Natural killer cell (primary cell): ENCODE data around the gene LNX2. TPM values are rescaled to one million over a fixed set of nuclear protein-coding genes. Genes with fewer than 3 reads are reported as not detected.
A peak's percentile ranks its signal among the peaks of the same experiment; 100 is the strongest.

ENCODE experiments used
- ATAC-seq, 3 donors: fragments of 150-1000 bp in 2 of 3; fragments of 200-7000 bp in 1 of 3; cut with Tn5 transposase; 1 replicate in 1 of 3; 2 replicates in 2 of 3; pipeline ENCODE4 v1.10.0; 2021; ENCODE audit warnings: mild to moderate bottlenecking in 2 of 3, moderate library complexity in 2 of 3
- DNase-seq, 2 donors: peaks; one replicate each; pipeline versions ENCODE4 v3.0.0 to v3.0.0-alpha.2; 2013 to 2021; ENCODE audit warnings: mixed read lengths in 1 of 2
- H3K27ac ChIP-seq: one replicate; pipeline ENCODE4 v1.5.1; 2013; ENCODE audit warnings: mild to moderate bottlenecking, low read length
- H3K27me3 ChIP-seq: one replicate; pipeline ENCODE4 v1.6.1; 2013; ENCODE audit warnings: low read length; ENCODE audit not compliant: control insufficient read depth, insufficient read depth
- H3K36me3 ChIP-seq: one replicate; pipeline ENCODE4 v1.6.1; 2013; ENCODE audit warnings: low read length; ENCODE audit not compliant: control insufficient read depth, insufficient read depth
- H3K4me1 ChIP-seq: one replicate; pipeline ENCODE4 v1.6.1; 2013; ENCODE audit warnings: low read length; ENCODE audit not compliant: control insufficient read depth, insufficient read depth
- H3K4me3 ChIP-seq: one replicate; pipeline ENCODE4 v1.5.1; 2013; ENCODE audit warnings: low read length
- H3K9me3 ChIP-seq: one replicate; pipeline ENCODE4 v1.6.1; 2013; ENCODE audit warnings: low read length; ENCODE audit not compliant: control insufficient read depth, insufficient read depth
- H3K27ac Mint-ChIP-seq, 2 donors: one replicate each; pipeline ENCODE4 v1.8.0; 2022; ENCODE audit warnings: mild to moderate bottlenecking in 2 of 2, mixed read lengths in 2 of 2, moderate library complexity in 1 of 2
- H3K27me3 Mint-ChIP-seq, 2 donors: one replicate each; pipeline ENCODE4 v1.8.0; 2022; ENCODE audit warnings: low read depth in 2 of 2, mixed read lengths in 2 of 2
- H3K36me3 Mint-ChIP-seq: one replicate; pipeline ENCODE4 v1.8.0; 2022; ENCODE audit warnings: mixed read lengths
- H3K4me1 Mint-ChIP-seq, 2 donors: one replicate each; pipeline ENCODE4 v1.8.0; 2022; ENCODE audit warnings: mixed read lengths in 2 of 2
- H3K4me3 Mint-ChIP-seq: one replicate; pipeline ENCODE4 v1.8.0; 2022; ENCODE audit warnings: mild to moderate bottlenecking, moderate library complexity, mixed read lengths
- H3K9me3 Mint-ChIP-seq, 2 donors: one replicate each; pipeline ENCODE4 v1.8.0; 2022; ENCODE audit warnings: mixed read lengths in 2 of 2
- WGBS: methylation state at CpG from one replicate; pipeline ENCODE4 v1.1.7; 2013; ENCODE audit warnings: missing lambda C conversion rate; ENCODE audit not compliant: insufficient coverage; 5-methylcytosine and 5-hydroxymethylcytosine counted together
- intact Hi-C: fragments of 100-400 bp; cut with micrococcal nuclease; formaldehyde crosslinking; loops from one replicate; pipeline ENCODE4 v1.14.2; 2022
- total RNA-seq, 4 donors: library from RNA; stranded (reverse); fragments of 120-200 nt in 1 of 4; gene quantifications; one replicate each; pipeline versions ENCODE4 v1.2.3 to v1.2.4, GENCODE V29; 2013 to 2022
- TF ChIP-seq, protein P1 (sequence below): fragments of 200-600 bp; IDR thresholded peaks from one replicate; pipeline ENCODE4 v1.8.0; 2022; ENCODE audit warnings: antibody characterized with exemption

Gene LNX2
- total RNA-seq, 3 donors from 2014 or later (not counting 1 experiment from before 2014, with no cell fraction given), result 4.5 to 6.6 (median 5.0) TPM

DNA sequence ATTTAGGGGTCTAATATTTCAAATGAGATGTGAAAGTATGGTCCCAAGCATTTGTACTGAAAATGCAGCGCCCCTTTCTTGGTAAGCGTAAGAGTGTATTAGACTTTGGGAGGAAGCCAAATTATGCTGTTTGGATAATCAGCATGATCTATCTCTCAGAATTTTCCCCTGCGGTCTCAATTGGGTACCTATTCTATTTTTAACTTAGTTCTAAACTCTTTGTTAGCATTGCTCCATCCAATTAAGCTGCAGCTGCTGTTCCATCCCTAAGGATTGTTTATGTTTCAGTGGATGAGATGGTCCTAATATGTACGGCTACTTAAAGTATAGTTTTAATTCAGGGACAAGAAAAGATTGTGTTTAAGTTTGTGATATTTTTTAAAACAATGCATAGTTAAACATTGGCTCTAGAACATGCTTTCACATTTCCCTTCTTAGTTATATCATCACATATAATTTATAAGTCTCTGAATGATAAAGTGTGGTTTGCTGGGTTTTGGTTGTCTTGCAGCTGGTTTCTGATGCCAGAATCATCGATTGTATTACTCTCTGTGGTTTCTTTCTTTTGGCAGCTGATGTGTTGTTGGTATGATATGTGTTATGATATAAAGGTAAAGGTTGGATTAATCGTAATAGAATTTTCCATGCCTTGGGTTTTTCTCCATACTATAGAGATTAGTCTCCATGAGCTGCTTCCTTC lies 16.4 kb upstream of the LNX2 start:
- Mint-ChIP-seq H3K27me3 (no peaks in the 10 kb centered on the region), H3K36me3 (no peaks in the 10 kb centered on the region), H3K27ac (peak overlapping the region; percentile 27 to 63), H3K4me3 (no peak overlapping the region), H3K9me3 (no peaks in the 10 kb centered on the region), H3K4me1 (peaks cover 47 to 51% of the 10 kb centered on the region in 2 donors)
- Histone ChIP-seq H3K4me3 (no peak overlapping the region), H3K27ac (no peak overlapping the region), H3K4me1 (peaks cover 2% of the 10 kb centered on the region), H3K36me3 (peaks cover 4% of the 10 kb centered on the region), H3K9me3 (no peaks in the 10 kb centered on the region), H3K27me3 (no peaks in the 10 kb centered on the region)
- intact Hi-C loops, result no loop called here
- 68% methylated on average over 5 of the region's 6 CpGs for WGBS
- TF ChIP-seq, protein P1, sequence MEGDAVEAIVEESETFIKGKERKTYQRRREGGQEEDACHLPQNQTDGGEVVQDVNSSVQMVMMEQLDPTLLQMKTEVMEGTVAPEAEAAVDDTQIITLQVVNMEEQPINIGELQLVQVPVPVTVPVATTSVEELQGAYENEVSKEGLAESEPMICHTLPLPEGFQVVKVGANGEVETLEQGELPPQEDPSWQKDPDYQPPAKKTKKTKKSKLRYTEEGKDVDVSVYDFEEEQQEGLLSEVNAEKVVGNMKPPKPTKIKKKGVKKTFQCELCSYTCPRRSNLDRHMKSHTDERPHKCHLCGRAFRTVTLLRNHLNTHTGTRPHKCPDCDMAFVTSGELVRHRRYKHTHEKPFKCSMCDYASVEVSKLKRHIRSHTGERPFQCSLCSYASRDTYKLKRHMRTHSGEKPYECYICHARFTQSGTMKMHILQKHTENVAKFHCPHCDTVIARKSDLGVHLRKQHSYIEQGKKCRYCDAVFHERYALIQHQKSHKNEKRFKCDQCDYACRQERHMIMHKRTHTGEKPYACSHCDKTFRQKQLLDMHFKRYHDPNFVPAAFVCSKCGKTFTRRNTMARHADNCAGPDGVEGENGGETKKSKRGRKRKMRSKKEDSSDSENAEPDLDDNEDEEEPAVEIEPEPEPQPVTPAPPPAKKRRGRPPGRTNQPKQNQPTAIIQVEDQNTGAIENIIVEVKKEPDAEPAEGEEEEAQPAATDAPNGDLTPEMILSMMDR, result no peak
- DNase-seq (no peak), ATAC-seq (no peak)

DNA sequence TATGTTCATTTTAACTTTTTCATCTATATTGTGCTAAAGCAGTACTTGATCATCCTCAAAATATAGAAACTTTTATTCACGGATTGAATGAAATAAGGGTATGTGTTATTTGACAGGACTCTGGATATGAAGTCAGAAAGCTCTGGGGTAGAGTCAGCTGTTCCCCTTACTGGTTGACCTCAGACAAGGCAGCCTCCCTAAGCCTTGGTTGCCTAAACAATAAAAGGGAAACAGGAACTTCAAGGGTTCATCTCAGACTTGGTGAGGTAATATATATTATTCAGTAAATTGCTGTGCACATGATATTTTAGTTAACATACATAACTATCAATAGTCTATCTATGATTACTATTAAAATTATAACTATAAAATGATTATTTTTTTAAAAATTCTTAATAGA lies 14.9 kb upstream of the LNX2 start:
- no peaks in the 10 kb centered on the region for H3K36me3 Mint-ChIP-seq
- no peak for DNase-seq
- no peaks in the 10 kb centered on the region for H3K27me3 ChIP-seq
- H3K9me3 ChIP-seq, result no peaks in the 10 kb centered on the region
- no CpG with 5 or more reads among the region's 1 CpG for WGBS
- H3K4me1 Mint-ChIP-seq, result peaks cover 56 to 61% of the 10 kb centered on the region in 2 donors
- no peaks in the 10 kb centered on the region for H3K27me3 Mint-ChIP-seq
- intact Hi-C loops, result no loop called here
- H3K4me3 ChIP-seq, result no peak overlapping the region
- TF ChIP-seq, protein P1, result no peak
- H3K27ac ChIP-seq, result no peak overlapping the region
- ATAC-seq, result no peak
- H3K27ac Mint-ChIP-seq, result no peak overlapping the region
- no peaks in the 10 kb centered on the region for H3K4me1 ChIP-seq
- peaks cover 4% of the 10 kb centered on the region for H3K36me3 ChIP-seq
- no peaks in the 10 kb centered on the region for H3K9me3 Mint-ChIP-seq
- H3K4me3 Mint-ChIP-seq, result no peak overlapping the region

DNA sequence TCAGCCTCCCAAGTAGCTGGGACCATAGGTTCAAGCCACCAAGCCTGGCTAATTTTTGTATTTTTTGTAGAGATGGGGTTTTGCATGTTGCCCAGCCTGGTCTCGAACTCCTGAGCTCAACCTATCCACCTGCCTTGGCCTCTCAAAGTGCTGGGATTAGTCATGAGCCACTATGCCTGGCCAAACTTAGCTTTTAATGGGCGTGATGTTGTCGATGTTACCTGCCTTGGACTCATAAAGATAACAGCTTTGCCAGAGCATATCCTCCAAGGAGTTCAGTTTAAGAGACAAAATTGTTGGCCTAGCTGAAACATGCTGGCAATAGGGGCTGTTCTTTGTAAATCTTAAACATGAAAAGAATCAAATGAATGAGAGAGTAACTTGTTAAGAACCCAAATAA lies 14.5 kb upstream of the LNX2 start:
- ATAC-seq, result no peak
- no peak overlapping the region for H3K27ac ChIP-seq
- intact Hi-C loops, result no loop called here

More for the DNA sequence above, 14.5 kb upstream of the LNX2 start:
- 100% methylated on average over 3 of the region's 3 CpGs for WGBS
- H3K36me3 Mint-ChIP-seq, result no peaks in the 10 kb centered on the region
- no peaks in the 10 kb centered on the region for H3K9me3 ChIP-seq
- DNase-seq, result no peak
- H3K4me1 ChIP-seq, result no peaks in the 10 kb centered on the region
- peaks cover 54 to 59% of the 10 kb centered on the region in 2 donors for H3K4me1 Mint-ChIP-seq
- no peak overlapping the region for H3K4me3 ChIP-seq
- H3K9me3 Mint-ChIP-seq, result no peaks in the 10 kb centered on the region
- H3K27me3 ChIP-seq, result no peaks in the 10 kb centered on the region
- H3K36me3 ChIP-seq, result peaks cover 4% of the 10 kb centered on the region
- no peak overlapping the region for H3K27ac Mint-ChIP-seq
- no peaks in the 10 kb centered on the region for H3K27me3 Mint-ChIP-seq
- no peak overlapping the region for H3K4me3 Mint-ChIP-seq
- TF ChIP-seq, protein P1, result no peak
